ENCODE results near the gene RRBP1.

Gene RRBP1

GRCh38 chr20:17621229-17621968 lies 60.6 kb downstream of the RRBP1 start:
- DNase-seq (ENCODE audit: low spot score), result no peak

GRCh38 chr20:17620371-17621228 lies 61.4 kb downstream of the RRBP1 start:
- no peak for DNase-seq (ENCODE audit: low spot score)

- no peak for DNase-seq (ENCODE audit: low spot score)
Observed at GRCh38 chr20:17619351-17620093, 62.5 kb downstream of the RRBP1 start.

GRCh38 chr20:17618673-17619013 lies 63.4 kb downstream of the RRBP1 start:
- DNase-seq (ENCODE audit: low spot score), result no peak

- no peak for DNase-seq (ENCODE audit: low spot score)
Observed at GRCh38 chr20:17617868-17618672, 64.0 kb downstream of the RRBP1 start.

- peak; percentile 23 for DNase-seq (ENCODE audit: low spot score)
Observed at GRCh38 chr20:17617212-17617867, 64.7 kb downstream of the RRBP1 start.

GRCh38 chr20:17616480-17617211 lies 65.4 kb downstream of the RRBP1 start:
- DNase-seq (ENCODE audit: low spot score), result no peak

- DNase-seq (ENCODE audit: low spot score), result no peak
Observed at GRCh38 chr20:17615645-17616479, 66.2 kb downstream of the RRBP1 start.

GRCh38 chr20:17614812-17615644 lies 67.0 kb downstream of the RRBP1 start:
- no peak for DNase-seq (ENCODE audit: low spot score)

- no peak for DNase-seq (ENCODE audit: low spot score)
Observed at GRCh38 chr20:17614176-17614811, 67.7 kb downstream of the RRBP1 start.

GRCh38 chr20:17613328-17614175 lies 68.5 kb downstream of the RRBP1 start:
- DNase-seq (ENCODE audit: low spot score), result no peak

- no peak for DNase-seq (ENCODE audit: low spot score)
Observed at GRCh38 chr20:17612992-17613327, 69.1 kb downstream of the RRBP1 start.

GRCh38 chr20:17612287-17612991 lies 69.6 kb downstream of the RRBP1 start:
- no peak for DNase-seq (ENCODE audit: low spot score)

- DNase-seq (ENCODE audit: low spot score), result no peak
Observed at GRCh38 chr20:17611540-17612286, 70.3 kb downstream of the RRBP1 start.

GRCh38 chr20:17611290-17611539 lies 70.8 kb downstream of the RRBP1 start:
- no peak for DNase-seq (ENCODE audit: low spot score)

- no peak for DNase-seq (ENCODE audit: low spot score)
Observed at GRCh38 chr20:17610566-17611289, 71.3 kb downstream of the RRBP1 start.
